Stimulated activated CD8-positive, alpha-beta memory T cell treated with anti-CD3 and anti-CD28 coated beads, Interleukin-15, amount 100 ng/mL, for 48 hours (primary cell): Measurements from ENCODE around the gene RAPGEF2.
"Not testable (repeated sequence)": the region's sequence is repeated elsewhere in the genome, so short reads cannot be mapped to it uniquely, and the experiment has no call there.

Source experiments
- DNase-seq, 2 donors: peaks; one replicate each; pipeline ENCODE4 v3.0.0-alpha.2; 2020; ENCODE audit warnings: low read depth in 2 of 2

The RAPGEF2 gene

DNA sequence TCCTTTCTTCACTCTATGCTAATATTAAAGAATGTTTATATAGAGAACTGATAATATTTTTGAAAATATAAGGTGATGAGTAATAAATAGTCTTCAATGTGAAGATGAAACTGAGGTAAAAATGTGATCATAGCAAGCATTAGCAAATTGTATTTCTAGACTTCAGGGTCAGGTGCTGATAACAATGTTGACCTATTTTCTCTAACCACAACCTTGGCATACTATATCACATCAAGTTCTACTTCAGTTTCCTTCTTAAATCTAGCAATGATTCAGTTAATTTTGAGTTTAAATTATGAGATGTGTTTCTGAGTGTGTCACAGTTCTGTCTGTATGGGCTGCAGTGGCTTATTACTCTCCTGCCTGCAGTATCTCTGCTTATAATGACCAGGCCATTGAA lies 209.4 kb downstream of the RAPGEF2 start:
- no peak for DNase-seq

DNA sequence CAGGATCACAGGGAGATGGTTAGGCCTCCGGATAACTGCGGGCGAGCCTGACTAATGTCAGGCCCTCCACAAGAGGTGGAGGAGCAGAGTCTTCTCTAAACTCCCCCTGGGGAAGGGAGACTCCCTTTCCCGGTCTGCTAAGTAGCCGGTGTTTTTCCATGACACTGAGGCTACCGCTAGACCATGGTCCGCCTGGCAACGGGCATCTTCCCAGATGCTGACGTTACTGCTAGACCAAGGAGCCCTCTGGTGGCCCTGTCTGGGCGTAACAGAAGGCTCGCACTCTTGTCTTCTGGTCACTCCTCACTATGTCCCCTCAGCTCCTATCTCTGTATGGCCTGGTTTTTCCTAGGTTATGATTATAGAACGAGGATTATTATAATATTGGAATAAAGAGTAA lies 213.0 kb downstream of the RAPGEF2 start:
- DNase-seq = not testable (repeated sequence)

DNA sequence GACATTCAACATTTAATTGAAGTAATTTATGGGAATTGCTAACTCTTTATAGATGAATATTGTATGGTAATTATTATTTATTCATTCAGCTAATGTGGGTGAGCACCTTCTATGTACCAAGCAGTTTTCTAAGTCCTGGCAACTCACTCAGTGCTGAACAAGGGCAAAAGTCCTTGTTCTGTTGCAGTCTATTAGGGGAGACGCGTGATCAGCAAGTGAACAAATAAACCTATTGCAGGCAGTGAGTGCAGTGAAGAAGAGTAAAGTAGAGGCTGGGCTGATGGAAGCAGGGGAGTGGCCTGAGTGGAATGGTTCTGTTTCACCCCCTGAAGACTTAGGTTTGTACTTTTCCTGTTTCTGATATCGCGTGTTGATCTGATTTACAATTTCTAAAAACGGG lies 214.3 kb downstream of the RAPGEF2 start:
- DNase-seq = no peak

DNA sequence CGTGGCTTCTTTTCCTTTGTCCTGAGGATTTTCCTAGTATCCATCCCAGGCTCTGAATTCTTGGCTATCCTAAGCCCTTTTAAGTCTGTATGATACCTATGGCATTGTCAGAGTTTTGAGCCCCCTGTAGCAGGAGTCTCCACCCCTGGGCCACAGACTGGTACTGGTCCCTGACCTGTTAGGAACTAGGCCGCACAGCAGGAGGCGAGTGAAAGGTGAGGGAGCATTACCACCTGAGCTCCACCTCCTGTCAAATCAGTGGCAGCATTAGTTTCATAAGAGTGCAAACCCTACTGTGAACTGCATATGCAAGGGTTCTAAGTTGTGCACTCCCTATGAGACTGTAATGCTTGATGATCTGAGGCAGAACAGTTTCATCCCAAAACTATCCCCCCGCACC lies 216.1 kb downstream of the RAPGEF2 start:
- DNase-seq = no peak

DNA sequence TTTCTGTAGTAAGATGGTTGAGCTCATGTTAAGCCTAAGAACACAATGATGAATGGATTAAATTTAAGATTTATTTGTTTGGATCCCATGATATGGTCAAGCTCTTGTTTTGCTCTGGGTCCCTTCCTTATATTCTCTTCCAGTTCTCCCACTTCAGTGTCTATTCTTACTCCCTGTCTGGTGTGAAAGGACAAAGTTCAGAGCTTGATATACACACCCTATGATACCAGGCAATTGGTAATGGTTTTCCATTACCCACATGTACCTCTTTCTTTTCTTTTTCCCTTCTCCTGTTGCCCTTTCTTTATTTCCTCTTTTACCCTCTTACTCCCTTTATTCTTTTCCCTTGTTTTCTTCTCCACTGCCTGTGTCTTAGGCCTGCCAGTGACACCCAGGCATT lies 223.6 kb downstream of the RAPGEF2 start:
- no peak for DNase-seq

DNA sequence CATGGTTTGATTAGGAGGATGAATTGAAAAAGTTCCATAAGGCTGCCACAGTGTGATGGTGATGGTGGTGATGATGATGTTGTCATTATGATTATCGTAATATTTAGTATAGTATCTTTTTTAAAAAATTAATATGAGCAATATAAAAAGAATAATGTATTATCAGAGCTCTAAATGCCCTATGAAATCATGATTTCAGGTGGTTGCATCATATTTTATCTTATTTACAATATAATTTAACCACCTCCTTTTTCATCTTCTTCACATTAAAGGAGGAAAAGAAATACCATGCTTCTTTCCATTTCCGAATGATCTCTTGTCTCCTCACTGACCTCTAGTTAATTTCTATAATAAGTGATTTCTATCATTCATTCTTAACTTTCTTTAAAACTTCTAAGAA lies 225.9 kb downstream of the RAPGEF2 start:
- no peak for DNase-seq

DNA sequence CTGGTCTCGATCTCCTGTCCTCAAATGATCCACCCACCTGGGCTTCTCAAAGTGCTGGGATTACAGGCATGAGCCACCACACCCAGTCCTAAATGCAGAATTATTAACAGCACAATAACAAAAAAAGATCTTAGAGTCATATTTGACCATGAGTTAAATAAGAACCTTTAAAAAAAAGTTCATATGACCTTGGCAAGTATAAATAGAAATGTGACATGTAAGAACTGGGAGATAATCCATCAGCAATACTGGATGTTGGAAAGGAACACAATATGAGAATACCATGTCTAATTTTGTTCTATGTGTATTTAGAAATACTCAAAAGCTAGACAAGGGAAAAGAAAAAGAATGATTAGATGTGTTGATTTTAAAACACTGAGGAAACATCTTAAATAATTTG lies 231.6 kb downstream of the RAPGEF2 start:
- DNase-seq = no peak

DNA sequence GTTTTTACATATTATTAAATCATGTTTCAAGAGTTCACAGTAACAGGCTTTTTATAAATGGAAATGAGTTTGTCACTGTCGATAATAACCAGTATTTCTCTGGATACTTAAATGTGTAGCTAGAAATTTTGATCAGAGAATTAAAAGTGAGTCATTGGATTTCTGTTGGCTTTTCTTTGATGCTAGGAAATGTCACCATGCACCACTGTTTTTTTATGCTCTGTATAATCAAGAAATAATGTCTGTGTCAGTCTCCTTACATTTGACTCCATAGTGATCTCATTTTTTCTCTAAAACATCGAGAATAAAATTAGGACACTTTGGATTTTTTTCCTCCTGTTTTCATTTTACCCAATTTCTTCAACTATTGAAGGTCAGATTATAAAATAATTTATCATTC lies 234.2 kb downstream of the RAPGEF2 start:
- DNase-seq = no peak

DNA sequence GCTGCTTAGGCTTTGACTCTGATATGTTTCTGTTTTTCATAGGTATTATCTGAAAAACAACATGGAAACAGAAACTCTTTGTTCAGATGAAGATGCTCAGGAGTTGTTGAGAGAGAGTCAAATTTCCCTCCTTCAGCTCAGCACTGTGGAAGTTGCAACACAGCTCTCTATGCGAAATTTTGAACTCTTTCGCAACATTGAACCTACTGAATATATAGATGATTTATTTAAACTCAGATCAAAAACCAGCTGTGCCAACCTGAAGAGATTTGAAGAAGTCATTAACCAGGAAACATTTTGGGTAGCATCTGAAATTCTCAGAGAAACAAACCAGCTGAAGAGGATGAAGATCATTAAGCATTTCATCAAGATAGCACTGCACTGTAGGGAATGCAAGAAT lies 238.6 kb downstream of the RAPGEF2 start:
- no peak for DNase-seq

DNA sequence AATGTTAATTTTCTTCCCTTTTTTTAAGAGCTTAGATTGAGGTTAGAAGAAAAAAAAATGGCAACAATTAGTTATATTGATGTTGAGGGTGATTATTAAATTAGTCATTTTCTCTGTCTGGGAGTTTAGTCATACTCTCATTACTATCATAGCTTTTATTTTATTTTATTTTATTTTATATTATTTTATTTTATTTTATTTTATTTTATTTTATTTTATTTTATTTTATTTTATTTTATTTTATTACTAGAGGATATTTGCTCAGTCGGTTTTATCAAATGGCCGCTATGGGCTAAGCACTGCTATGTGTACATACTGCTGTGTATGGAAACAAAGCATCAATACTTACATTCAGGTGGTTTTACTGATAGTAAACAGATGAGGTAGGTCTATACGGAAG lies 239.5 kb downstream of the RAPGEF2 start:
- DNase-seq = no peak

DNA sequence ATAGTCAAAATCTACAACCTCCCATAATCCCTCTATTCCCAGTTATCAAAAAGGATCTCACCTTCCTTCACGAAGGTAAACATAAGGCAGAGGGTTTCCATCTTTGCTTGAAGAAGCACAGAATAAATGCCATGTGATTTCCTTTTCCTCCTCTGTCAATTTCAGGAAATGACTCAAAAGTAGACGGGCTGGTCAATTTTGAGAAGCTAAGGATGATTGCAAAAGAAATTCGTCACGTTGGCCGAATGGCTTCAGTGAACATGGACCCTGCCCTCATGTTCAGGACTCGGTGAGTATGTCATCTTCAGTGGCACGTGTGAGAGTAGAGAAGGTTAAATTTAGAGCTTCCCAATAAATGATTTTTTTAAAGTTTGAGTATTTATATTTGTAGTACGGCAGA lies 240.2 kb downstream of the RAPGEF2 start:
- no peak for DNase-seq

DNA sequence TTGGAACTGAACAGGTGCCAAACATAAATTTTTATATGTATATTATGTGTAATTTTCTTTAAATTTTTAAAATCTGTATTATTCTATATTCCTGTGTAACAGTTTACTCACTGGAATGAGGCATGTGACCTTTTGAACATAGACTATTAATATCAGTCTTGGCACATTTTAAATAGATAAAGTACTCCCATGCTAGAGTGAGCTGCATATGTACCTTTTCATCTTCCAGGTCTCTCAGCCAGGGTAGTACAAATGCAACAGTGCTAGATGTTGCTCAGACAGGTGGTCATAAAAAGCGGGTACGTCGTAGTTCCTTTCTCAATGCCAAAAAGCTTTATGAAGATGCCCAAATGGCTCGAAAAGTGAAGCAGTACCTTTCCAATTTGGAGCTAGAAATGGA lies 242.0 kb downstream of the RAPGEF2 start:
- no peak for DNase-seq

DNA sequence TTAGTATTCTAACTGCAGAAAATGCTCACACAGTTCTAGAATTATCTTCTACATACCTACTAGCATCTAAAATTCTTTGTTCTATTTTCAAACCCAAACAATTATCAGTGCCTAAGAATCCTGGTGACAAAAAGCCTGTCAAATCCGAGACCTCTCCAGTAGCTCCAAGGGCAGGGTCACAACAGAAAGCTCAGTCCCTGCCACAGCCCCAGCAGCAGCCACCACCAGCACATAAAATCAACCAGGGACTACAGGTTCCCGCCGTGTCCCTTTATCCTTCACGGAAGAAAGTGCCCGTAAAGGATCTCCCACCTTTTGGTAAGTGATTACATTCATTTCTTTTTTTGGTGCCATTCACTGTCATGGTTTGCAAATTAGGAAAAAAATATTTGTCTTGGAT lies 243.8 kb downstream of the RAPGEF2 start:
- DNase-seq = no peak

DNA sequence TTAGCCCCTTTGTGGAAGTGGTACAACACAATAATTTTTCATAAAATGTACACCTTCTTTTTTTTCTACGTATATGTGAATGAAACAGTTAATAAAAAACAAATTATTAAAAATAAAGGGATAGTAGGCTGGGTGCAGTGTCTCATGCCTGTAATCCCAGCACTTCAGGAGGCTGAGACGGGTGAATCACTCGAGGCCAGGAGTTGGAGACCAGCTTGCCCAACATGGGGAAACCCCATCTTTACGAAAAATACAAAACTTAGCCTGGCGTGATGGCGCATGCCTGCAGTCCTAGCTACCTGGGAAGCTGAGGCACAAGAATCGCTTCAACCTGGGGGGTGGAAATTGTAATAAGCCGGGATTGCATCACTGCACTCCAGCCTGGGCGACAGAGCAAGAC lies 244.9 kb downstream of the RAPGEF2 start:
- DNase-seq = no peak

DNA sequence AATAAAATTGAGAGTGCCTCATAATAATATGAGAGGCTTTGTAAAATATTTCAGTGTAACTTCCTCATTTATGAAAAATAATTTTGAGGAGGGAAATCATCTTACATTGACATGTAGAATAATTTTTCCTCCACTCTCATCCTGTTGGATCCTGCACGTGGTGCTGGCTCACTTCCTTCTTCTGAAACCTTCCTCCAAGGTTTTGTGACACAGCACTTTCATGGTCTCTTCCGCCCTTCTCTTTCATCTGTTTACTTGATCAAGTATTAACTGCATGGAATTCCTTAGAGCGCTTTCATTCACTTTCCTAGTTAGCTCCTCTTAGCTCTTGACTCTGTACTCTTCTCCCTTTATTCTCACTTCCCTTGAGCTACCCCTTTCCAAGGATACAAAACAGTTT lies 246.5 kb downstream of the RAPGEF2 start:
- DNase-seq = no peak

DNA sequence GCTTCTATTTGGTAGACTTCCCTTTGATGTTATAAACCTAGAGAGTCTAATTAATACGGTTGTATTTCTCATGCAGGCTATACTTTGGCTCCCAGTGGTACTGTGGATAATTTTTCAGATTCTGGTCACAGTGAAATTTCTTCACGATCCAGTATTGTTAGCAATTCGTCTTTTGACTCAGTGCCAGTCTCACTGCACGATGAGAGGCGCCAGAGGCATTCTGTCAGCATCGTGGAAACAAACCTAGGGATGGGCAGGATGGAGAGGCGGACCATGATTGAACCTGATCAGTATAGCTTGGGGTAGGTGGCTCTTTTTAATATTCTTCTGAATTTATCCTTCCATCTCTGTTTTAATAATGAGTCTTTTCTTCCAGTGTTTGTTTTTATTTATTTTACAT lies 249.7 kb downstream of the RAPGEF2 start:
- DNase-seq = no peak

DNA sequence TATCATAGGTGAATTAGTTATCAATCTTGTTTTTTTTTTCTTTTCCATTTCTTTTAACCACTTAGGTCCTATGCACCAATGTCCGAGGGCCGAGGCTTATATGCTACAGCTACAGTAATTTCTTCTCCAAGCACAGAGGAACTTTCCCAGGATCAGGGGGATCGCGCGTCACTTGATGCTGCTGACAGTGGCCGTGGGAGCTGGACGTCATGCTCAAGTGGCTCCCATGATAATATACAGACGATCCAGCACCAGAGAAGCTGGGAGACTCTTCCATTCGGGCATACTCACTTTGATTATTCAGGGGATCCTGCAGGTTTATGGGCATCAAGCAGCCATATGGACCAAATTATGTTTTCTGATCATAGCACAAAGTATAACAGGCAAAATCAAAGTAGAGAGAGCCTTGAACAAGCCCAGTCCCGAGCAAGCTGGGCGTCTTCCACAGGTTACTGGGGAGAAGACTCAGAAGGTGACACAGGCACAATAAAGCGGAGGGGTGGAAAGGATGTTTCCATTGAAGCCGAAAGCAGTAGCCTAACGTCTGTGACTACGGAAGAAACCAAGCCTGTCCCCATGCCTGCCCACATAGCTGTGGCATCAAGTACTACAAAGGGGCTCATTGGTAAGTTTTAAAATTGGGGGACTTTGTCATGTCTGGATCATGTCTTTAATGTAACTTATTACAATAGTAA lies 250.7 kb downstream of the RAPGEF2 start:
- no peak for DNase-seq

DNA sequence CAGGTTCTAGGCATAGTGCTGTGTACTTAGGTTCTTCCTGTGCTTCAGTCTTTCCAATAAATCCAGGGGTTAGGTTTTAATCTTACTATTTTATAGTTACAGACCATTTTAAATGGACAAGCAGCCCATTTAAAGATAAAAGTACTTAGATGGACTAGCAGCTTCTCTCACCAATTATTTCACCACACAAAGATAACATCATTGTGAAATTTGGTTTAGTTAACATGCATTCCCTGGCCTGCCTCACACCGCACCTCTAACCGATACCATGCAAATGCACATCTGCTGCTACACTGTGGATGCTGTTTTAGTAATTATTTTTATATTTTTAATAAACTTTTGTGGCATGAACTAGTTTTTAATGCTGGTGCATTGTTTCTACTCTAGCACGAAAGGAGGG lies 252.6 kb downstream of the RAPGEF2 start:
- DNase-seq = no peak

DNA sequence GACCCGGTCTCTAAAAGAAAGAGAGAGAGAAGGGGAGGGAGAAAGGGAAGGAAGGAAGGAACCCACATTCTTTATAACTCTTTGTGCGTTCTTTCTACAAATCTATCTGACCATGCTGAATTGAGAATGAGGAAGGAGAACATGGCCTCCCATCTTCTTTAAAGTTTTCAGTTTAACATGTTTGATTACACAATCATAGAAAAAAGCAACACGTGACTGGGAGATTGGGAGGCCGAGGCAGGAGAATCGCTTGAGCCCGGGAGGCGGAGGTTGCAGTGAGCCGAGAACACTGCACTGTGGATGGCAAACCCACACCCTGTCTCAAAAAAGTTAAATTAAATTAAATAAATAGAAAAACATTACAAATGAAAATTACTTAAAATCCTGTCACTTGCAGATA lies 254.5 kb downstream of the RAPGEF2 start:
- no peak for DNase-seq

DNA sequence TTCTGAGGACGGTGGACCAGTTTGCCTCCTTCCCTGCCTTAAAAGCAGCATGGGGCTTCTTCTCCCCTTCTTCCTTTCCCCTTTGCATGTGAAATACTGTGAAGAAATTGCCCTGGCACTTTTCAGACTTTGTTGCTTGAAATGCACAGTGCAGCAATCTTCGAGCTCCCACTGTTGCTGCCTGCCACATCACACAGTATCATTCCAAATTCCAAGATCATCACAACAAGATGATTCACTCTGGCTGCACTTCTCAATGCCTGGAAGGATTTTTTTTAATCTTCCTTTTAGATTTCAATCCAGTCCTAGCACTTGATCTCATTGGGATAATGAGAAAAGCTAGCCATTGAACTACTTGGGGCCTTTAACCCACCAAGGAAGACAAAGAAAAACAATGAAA lies 255.3 kb downstream of the RAPGEF2 start:
- no peak for DNase-seq

DNA sequence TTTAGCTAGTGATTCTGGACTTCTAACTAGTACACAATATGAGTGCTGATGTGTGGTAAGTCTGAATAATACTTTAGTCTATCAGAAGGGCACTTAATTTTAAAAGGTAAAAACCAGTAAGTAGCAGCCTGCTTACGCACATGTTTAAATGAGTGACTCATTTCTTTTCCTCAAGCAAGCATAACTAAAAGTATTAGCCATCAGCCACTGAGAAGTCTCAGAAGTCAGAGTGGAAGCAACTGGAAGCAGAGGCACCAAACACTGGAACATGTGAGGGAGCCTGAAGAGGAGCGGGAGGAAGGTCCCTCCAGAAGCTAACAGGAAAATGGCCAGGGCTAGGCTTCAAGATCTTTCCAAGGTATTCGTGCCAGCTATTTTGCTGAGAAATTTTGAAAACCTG lies 257.7 kb downstream of the RAPGEF2 start:
- no peak for DNase-seq

DNA sequence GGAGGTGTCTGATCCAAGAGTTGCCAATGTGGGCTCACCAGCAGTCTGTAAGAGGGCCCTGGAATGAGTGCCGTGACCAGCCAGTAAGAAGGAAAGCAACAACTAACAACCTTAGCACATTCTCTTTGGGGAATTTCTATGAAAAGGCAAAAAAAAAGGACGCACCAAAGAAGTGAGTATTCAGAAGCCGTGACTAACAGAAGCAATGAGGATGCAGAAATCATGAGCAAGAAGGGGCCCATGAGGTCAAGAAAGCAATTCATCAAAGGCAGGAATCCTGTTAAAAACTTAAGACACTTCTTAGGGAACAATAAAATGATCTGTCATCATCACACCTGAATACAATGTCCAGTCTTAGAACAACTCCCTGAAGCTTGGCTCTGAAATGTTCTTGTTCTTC lies 260.5 kb downstream of the RAPGEF2 start:
- DNase-seq = no peak

DNA sequence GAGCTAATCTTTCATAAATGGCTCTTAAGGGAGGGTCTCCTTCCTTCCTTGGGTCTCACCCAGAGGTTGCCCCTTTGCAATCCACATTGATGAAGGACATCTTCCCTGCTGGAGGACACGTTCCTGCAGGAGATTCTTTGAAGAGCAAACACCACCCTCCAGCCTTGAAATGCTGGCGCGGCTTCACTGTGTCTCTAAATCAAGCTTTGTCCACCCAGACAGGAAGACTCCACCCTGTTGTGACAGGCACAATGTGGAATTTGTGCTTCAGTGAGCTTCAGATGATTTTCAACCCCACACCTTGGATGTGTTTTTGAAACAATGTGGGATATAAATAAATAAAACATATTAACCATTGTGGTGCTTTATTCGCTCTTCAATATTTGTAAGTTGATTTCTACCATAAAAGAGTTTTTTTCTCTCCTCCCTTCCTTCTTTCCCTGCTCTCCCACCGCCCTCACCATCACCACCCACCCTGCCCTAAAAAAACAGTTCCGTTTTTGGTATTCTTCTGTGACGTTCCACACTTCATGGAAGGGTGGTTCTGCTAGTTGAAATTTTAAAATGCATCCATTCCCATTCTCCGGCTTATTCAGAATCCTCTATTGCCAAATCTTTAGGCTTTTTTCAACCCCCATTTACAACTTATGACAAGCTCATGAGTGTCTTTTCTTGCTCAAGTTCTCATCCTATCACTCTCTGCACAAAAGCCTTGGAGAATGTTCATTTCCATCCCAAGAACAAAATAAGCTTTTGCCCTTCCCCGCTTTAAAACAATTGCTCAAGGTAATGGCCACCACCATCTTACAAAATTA lies 264.3 kb downstream of the RAPGEF2 start:
- DNase-seq = no peak

DNA sequence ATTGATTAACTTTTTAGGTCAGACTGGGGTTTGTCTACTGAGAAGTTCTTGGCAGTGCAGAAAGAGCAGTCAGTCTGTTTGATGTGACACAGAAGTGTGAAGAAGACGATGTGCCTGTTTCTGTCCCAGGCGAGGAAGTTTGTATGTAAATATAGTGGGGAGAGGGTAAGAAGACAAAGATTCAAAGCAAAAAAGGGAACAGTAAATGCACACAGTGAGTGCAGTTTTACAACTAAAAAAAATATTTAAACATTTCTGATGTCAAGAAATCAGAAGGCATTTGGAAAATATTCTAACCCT lies 264.9 kb downstream of the RAPGEF2 start:
- DNase-seq = no peak
